ENCODE results near the gene UNC13A. TPM values are rescaled to one million over a fixed set of nuclear protein-coding genes. Genes with fewer than 3 reads are reported as not detected.

The UNC13A gene
- total RNA-seq, 1 experiment from 2014 or later: 29.0 TPM

DNA sequence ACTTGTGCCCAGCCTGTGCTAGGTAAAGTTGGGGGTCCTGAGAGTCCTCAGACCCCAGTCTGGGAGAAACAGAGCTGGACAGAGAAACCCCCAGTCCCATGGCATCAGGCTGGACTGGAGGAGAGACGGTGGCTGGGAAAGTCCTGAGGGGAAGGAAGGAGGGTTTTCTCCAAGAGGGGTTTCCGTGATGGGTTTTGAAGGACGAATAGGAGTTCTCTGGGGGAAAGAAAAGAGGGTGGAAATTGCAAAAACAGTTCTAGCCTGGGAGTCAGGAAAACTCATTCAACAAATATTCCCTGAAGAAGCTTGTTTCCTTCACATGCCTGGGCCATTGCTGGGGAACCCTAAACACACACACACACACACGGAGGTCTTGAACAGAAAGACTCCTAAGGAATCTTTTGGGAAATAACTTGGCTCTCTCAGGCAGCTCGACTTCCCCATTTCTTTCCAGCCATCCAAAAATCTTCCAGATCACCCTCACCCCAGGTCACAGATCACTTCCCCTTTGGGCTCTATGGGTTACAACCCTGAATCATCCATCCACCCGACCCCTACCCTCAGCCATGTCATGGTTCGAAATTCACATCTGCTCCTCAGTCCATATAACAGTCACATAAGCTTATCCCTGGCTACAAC, 85.2 kb downstream of the UNC13A start:
- ChIA-PET RAD21 (ENCODE audit: low non-redundant PET in 1 of 2, low total read pairs in 2 of 2, uncharacterized antibody in 2 of 2, unreplicated experiment in 2 of 2) (no interaction called here), POLR2A (no interaction called here), CTCF (no interaction called here)
- Histone ChIP-seq H4K20me1 (ENCODE audit: insufficient read depth) (no peaks in the 10 kb centered on the region), H2AFZ (ENCODE audit: low read depth, low read length, poor library complexity, severe bottlenecking) (no peak overlapping the region), H3K4me2 (ENCODE audit: low read length) (no peak overlapping the region), H3K9me2 (ENCODE audit: insufficient read depth) (no peaks in the 10 kb centered on the region), H3K27ac (ENCODE audit: low read depth, low read length) (no peak overlapping the region), H3K79me2 (ENCODE audit: insufficient read depth, low read length) (no peaks in the 10 kb centered on the region), H3K36me3 (ENCODE audit: control insufficient read depth in 1 of 2, insufficient read depth in 2 of 2, low read length in 2 of 2) (no peaks in the 10 kb centered on the region), H3K27me3 (ENCODE audit: insufficient read depth, low read length) (no peaks in the 10 kb centered on the region), H3K9me3 (ENCODE audit: control insufficient read depth in 1 of 2, insufficient read depth in 1 of 2, low read depth in 1 of 2, low read length in 2 of 2) (no peaks in the 10 kb centered on the region), H3K4me3 (replicated peaks in 1 of 2; ENCODE audit: low read depth in 1 of 2, low read length in 2 of 2) (no peak overlapping the region), H3K4me1 (ENCODE audit: control insufficient read depth in 1 of 2, insufficient read depth in 2 of 2, low read length in 2 of 2) (peaks cover 8 to 19% of the 10 kb centered on the region in 2 experiments), H3K9ac (ENCODE audit: low read length) (no peak overlapping the region)
- intact Hi-C loops (cut with micrococcal nuclease): no loop called here
- DNase-seq (ENCODE audit: low read depth, low spot score) (no peak), ATAC-seq (no peak)
- BruUV-seq (replicated peaks): no TSS peak
- TF ChIP-seq, protein P1, sequence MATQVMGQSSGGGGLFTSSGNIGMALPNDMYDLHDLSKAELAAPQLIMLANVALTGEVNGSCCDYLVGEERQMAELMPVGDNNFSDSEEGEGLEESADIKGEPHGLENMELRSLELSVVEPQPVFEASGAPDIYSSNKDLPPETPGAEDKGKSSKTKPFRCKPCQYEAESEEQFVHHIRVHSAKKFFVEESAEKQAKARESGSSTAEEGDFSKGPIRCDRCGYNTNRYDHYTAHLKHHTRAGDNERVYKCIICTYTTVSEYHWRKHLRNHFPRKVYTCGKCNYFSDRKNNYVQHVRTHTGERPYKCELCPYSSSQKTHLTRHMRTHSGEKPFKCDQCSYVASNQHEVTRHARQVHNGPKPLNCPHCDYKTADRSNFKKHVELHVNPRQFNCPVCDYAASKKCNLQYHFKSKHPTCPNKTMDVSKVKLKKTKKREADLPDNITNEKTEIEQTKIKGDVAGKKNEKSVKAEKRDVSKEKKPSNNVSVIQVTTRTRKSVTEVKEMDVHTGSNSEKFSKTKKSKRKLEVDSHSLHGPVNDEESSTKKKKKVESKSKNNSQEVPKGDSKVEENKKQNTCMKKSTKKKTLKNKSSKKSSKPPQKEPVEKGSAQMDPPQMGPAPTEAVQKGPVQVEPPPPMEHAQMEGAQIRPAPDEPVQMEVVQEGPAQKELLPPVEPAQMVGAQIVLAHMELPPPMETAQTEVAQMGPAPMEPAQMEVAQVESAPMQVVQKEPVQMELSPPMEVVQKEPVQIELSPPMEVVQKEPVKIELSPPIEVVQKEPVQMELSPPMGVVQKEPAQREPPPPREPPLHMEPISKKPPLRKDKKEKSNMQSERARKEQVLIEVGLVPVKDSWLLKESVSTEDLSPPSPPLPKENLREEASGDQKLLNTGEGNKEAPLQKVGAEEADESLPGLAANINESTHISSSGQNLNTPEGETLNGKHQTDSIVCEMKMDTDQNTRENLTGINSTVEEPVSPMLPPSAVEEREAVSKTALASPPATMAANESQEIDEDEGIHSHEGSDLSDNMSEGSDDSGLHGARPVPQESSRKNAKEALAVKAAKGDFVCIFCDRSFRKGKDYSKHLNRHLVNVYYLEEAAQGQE (IDR thresholded peaks at IDR 0.05; ENCODE audit: low read depth): no peak
- TF ChIP-seq CEBPB (IDR thresholded peaks at IDR 0.05; ENCODE audit: low read depth) (no peak), SIN3A (IDR thresholded peaks at IDR 0.05; ENCODE audit: low read depth) (no peak), POLR2AphosphoS5 (IDR thresholded peaks at IDR 0.05; ENCODE audit: low read depth, low read length) (no peak), EZH2 (IDR thresholded peaks at IDR 0.05) (no peak), ZNF274 (IDR thresholded peaks at IDR 0.05; ENCODE audit: low read depth, low read length) (no peak), FOSL1 (IDR thresholded peaks at IDR 0.05; ENCODE audit: low read depth) (no peak), ZFX (IDR thresholded peaks at IDR 0.05) (no peak), ELF1 (IDR thresholded peaks at IDR 0.05; ENCODE audit: borderline replicate concordance, low read depth) (no peak), JUND (IDR thresholded peaks at IDR 0.05) (no peak), SP1 (IDR thresholded peaks at IDR 0.05; ENCODE audit: low read depth) (no peak), YY1 (IDR thresholded peaks at IDR 0.05; ENCODE audit: extremely low read depth, insufficient replicate concordance, low read depth, low read length) (no peak), CBX3 (IDR thresholded peaks at IDR 0.05; ENCODE audit: low read depth) (no peak), TCF7L2 (IDR thresholded peaks at IDR 0.05; ENCODE audit: borderline replicate concordance, extremely low read depth, insufficient read depth, insufficient read length) (no peak), EZH2phosphoT487 (IDR thresholded peaks at IDR 0.05; ENCODE audit: borderline replicate concordance) (no peak), EGR1 (IDR thresholded peaks at IDR 0.05; ENCODE audit: low read depth) (no peak)
- TF ChIP-seq, protein P2, sequence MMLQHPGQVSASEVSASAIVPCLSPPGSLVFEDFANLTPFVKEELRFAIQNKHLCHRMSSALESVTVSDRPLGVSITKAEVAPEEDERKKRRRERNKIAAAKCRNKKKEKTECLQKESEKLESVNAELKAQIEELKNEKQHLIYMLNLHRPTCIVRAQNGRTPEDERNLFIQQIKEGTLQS (IDR thresholded peaks at IDR 0.05): no peak
- TF ChIP-seq, protein P3, sequence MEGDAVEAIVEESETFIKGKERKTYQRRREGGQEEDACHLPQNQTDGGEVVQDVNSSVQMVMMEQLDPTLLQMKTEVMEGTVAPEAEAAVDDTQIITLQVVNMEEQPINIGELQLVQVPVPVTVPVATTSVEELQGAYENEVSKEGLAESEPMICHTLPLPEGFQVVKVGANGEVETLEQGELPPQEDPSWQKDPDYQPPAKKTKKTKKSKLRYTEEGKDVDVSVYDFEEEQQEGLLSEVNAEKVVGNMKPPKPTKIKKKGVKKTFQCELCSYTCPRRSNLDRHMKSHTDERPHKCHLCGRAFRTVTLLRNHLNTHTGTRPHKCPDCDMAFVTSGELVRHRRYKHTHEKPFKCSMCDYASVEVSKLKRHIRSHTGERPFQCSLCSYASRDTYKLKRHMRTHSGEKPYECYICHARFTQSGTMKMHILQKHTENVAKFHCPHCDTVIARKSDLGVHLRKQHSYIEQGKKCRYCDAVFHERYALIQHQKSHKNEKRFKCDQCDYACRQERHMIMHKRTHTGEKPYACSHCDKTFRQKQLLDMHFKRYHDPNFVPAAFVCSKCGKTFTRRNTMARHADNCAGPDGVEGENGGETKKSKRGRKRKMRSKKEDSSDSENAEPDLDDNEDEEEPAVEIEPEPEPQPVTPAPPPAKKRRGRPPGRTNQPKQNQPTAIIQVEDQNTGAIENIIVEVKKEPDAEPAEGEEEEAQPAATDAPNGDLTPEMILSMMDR (IDR thresholded peaks at IDR 0.05 in 2 of 3, conservative IDR thresholded peaks at IDR 0.05 in 1 of 3; ENCODE audit: borderline replicate concordance in 1 of 3, insufficient read depth in 1 of 3, low read depth in 2 of 3, low read length in 2 of 3): no peak

Measured in HCT116 (cell line).